Lower leg skin (tissue), 4 donors: ENCODE results near the gene ARHGEF39. TPM values are rescaled to one million over a fixed set of nuclear protein-coding genes. Genes with fewer than 3 reads are reported as not detected.

Source experiments
- DNase-seq, 2 donors: peaks; one replicate each; pipeline ENCODE4 v3.0.0-alpha.2; 2019; ENCODE audit warnings: low spot score in 2 of 2
- H3K4me3 ChIP-seq: fragments of 200-600 bp; sonication (generic); 2 replicates; pipeline ENCODE4 v1.5.1; 2017; ENCODE audit warnings: mild to moderate bottlenecking, low read depth; ENCODE audit not compliant: poor library complexity, severe bottlenecking
- CTCF ChIP-seq, 3 donors: fragments of 450-650 bp; IDR thresholded peaks; one replicate each; pipeline ENCODE4 v1.5.1; 2016; ENCODE audit warnings: antibody characterized with exemption in 3 of 3, mild to moderate bottlenecking in 3 of 3, moderate library complexity in 2 of 3
- POLR2A ChIP-seq, 2 donors: fragments of 450-650 bp; IDR thresholded peaks; one replicate each; pipeline ENCODE4 v1.6.1; 2016 to 2017; ENCODE audit warnings: antibody characterized with exemption in 2 of 2, mild to moderate bottlenecking in 1 of 2, moderate library complexity in 1 of 2
- WGBS, 2 donors: methylation state at CpG; one replicate each; pipeline ENCODE4 v1.1.5; 2018; 5-methylcytosine and 5-hydroxymethylcytosine counted together
- intact Hi-C: fragments of 100-400 bp; cut with DNase I; formaldehyde crosslinking; loops from one replicate; pipeline ENCODE4 v1.15.0; 2023; ENCODE audit warnings: low total_unique reads
- microRNA-seq, 2 donors: library from miRNA; unstranded; fragments of <30 nt; microRNA quantifications; one replicate each; pipeline ENCODE4, GENCODE V29; 2016; ENCODE audit warnings: borderline replicate concordance in 2 of 2, borderline number of aligned reads in 1 of 2
- total RNA-seq, 4 donors: library from RNA; depleted of rRNA; stranded (reverse); fragments of >200 nt; gene quantifications; one replicate each; pipeline ENCODE4 v1.1.0, GENCODE V29; 2016

The ARHGEF39 gene
- total RNA-seq, 4 donors from 2014 or later = 0.32 to 7.6 (median 0.86) TPM

- no peak overlapping the region for H3K4me3 ChIP-seq
- TF ChIP-seq POLR2A (IDR thresholded peaks at IDR 0.05) = no peak
- no peak for TF ChIP-seq CTCF (IDR thresholded peaks at IDR 0.05)
- no peak for DNase-seq
- intact Hi-C loops = no loop called here
- 50 to 72% methylated on average over 13 of the region's 13 CpGs for WGBS, 2 donors
Measured at GRCh38 chr9:35609820-35610163, 55.2 kb downstream of the ARHGEF39 start.

Small RNA genes lying within 50 kb of the gene (microRNA-seq; reads per million reads assigned to microRNA genes)
- 0 to 0.68 reads per million in 2 donors for gene MIR6852

Other genes with a start within 250 kb of the ARHGEF39 start
- 10 to 100 TPM; 18.5 to 32.0 (median 30.1) TPM for gene RUSC2, start 175.1 kb downstream of the ARHGEF39 start, total RNA-seq
- 10 to 100 TPM; 20.8 to 43.5 (median 33.0) TPM for gene TESK1, start 59.9 kb downstream of the ARHGEF39 start, total RNA-seq
- 1 to 10 TPM; 1.2 to 5.6 (median 2.0) TPM for gene CD72, start 46.8 kb downstream of the ARHGEF39 start, total RNA-seq
- gene SIT1, start 14.3 kb downstream of the ARHGEF39 start, total RNA-seq = not detected
- over 10,000 TPM in 1 of 4 donors, 1,000 to 10,000 TPM in 3; 1,358 to 15,269 (median 4,926) TPM for gene RMRP, start 7.2 kb downstream of the ARHGEF39 start, total RNA-seq
- gene CCDC107, start 6.9 kb downstream of the ARHGEF39 start, total RNA-seq = 10 to 100 TPM; 15.1 to 30.5 (median 21.2) TPM
- 10 to 100 TPM in 1 of 4 donors, 1 to 10 TPM in 2, under 1 TPM in 1; 0.25 to 22.2 (median 4.2) TPM for gene CA9, start 8.7 kb upstream of the ARHGEF39 start, total RNA-seq
- 100 to 1,000 TPM in 1 of 4 donors, 10 to 100 TPM in 3; 36.3 to 190 (median 68.6) TPM for gene TPM2, start 24.7 kb upstream of the ARHGEF39 start, total RNA-seq
- 100 to 1,000 TPM; 101 to 176 (median 155) TPM for gene TLN1, start 67.0 kb upstream of the ARHGEF39 start, total RNA-seq
- gene CREB3, start 67.5 kb upstream of the ARHGEF39 start, total RNA-seq = 10 to 100 TPM; 18.2 to 26.6 (median 20.5) TPM
- gene GBA2, start 84.0 kb upstream of the ARHGEF39 start, total RNA-seq = 10 to 100 TPM; 53.7 to 83.3 (median 65.0) TPM
- gene RGP1, start 84.1 kb upstream of the ARHGEF39 start, total RNA-seq = 10 to 100 TPM; 17.1 to 26.4 (median 22.1) TPM
- 1 to 10 TPM in 1 of 4 donors, under 1 TPM in 1, not detected in 2; 0.55 to 2.8 TPM for gene MSMP, start 89.1 kb upstream of the ARHGEF39 start, total RNA-seq
- 10 to 100 TPM; 12.2 to 20.4 (median 18.8) TPM for gene NPR2, start 126.4 kb upstream of the ARHGEF39 start, total RNA-seq
- under 1 TPM in 2 of 4 donors, not detected in 2; 0.29 to 0.42 TPM for gene SPAG8, start 147.1 kb upstream of the ARHGEF39 start, total RNA-seq
- gene HINT2, start 149.8 kb upstream of the ARHGEF39 start, total RNA-seq = 10 to 100 TPM; 17.8 to 27.9 (median 19.9) TPM
- gene FAM221B, start 163.5 kb upstream of the ARHGEF39 start, total RNA-seq = not detected
- 1 to 10 TPM; 2.2 to 8.4 (median 5.4) TPM for gene TMEM8B, start 164.0 kb upstream of the ARHGEF39 start, total RNA-seq
- gene OR13J1, start 205.2 kb upstream of the ARHGEF39 start, total RNA-seq = not detected
- 1 to 10 TPM; 1.1 to 5.7 (median 3.9) TPM for gene HRCT1, start 241.0 kb upstream of the ARHGEF39 start, total RNA-seq
- gene SPAAR, start 244.3 kb upstream of the ARHGEF39 start, total RNA-seq = 1 to 10 TPM in 2 of 4 donors, under 1 TPM in 2; 0.66 to 1.5 (median 0.95) TPM